Dermis blood vessel endothelial cell (primary cell): Measurements from ENCODE around the gene MRM2. TPM values are rescaled to one million over a fixed set of nuclear protein-coding genes. Genes with fewer than 3 reads are reported as not detected.

Source experiments
- DNase-seq: peaks from one replicate; pipeline ENCODE4 v3.0.0; 2010
- total RNA-seq: library from RNA; depleted of rRNA; stranded (reverse); fragments of >200 nt; gene quantifications from 2 replicates; pipeline ENCODE4 v1.2.3, GENCODE V29; 2014

The MRM2 gene
- total RNA-seq, 1 donor from 2014 or later: 20.1 TPM

DNA sequence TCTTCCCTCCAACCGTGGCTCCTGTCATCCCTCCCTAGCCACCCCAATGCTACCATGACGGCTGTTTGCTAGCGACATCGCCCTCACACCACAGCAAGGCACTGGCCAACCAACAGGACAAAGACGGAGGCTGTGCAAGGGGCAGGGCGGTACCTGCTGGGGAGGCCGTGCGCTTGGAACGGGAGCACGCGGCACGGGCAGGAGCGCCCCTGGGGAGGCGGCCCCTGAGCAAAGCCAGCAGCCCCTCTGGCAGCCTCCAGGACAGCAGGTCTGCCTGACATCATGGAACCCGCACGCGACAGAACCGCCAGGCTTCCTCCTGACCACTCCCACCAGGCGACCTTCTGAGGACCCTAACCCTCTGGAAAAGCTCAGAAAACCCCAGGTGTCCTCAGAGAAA lies 22.0 kb downstream of the MRM2 start:
- no peak for DNase-seq

DNA sequence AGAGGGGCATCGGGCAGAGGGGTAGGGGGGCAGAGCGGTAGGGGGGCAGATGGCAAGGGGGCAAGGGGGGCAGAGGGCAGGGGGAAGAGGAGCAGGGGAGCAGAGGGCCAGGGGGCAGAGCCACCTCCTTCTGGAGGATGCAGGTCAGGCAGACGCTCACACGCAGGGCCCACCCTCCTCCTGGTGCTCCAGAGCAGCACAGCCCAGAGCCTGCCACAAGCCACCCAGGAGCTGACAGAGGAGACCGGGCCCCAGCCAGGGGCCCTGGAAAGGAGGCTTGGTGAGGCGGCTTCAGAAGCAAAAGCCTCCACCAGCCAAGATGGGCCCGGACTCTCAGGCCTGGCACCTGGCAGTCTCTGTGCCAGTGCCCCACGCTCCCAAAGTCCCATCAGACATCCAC lies 22.4 kb downstream of the MRM2 start:
- no peak for DNase-seq

DNA sequence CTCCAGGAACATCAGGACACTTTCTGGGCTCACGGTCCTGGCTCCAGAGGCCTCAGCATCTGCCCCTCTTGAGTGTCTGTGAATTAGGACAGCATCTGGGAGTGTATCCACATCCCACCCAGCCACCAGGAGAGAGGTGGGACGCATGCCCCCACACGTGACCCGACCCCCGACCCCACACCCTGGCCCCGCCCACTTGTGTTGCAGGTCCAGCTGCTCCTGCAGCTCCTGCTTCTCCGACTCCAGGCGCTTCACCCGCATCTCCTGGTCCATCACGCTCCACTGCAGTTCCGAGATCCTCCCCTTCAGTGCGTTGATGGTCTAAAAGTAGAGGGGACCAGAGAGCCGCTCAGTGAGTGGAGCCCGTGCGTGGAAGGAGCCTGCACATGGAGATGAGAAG lies 22.9 kb downstream of the MRM2 start:
- no peak for DNase-seq

DNA sequence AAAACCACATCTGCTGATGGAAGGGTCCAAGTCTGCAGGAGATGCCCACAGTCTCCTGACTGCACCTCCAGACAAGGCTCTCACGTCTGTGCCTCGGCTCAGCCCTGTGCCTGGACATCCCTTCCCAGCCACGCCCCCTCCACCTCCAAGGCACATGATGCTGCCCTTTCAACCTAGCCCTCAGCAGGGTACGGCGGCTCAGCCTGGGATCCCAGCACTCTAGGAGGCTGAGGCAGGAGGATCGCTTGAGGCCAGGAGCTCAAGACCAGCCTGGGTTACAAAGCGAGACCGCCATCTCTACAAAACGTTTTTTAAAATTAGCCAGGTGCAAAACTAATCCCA lies 23.6 kb downstream of the MRM2 start:
- DNase-seq: no peak

DNA sequence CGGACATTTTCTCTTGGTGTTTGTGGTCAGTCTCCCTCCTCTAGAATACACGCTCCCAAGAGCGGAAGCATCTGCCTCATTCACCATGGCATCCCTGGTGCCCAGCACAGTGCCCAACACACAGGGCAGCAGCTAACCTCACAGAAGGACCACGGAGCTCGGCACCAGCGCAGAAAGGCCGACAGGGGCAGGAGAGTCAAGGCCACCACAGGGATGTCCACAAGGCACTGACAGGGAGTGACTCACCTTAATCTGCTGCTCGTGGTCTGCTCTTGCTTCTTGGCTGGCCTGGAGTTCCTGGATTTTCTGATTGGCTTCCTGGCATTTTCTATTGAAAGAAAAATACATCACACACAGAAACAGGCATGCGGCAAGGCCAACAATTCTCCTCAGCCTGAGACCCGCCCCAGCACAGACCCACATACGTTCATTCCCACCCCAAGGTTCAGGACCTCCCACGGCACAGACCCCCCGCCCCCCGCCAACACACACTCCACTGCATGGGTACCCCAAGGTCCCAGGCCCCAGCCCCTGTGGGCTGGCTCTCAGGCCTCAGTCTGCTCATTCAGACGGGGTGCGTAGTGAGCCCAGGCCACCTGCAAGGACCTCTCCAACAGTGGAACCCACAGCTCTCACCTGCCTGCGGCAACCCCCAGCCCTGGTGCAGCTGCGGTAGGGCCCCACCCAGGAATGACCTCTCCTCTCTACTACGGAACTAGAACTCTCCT lies 24.1 kb downstream of the MRM2 start:
- DNase-seq: peak; percentile 35

DNA sequence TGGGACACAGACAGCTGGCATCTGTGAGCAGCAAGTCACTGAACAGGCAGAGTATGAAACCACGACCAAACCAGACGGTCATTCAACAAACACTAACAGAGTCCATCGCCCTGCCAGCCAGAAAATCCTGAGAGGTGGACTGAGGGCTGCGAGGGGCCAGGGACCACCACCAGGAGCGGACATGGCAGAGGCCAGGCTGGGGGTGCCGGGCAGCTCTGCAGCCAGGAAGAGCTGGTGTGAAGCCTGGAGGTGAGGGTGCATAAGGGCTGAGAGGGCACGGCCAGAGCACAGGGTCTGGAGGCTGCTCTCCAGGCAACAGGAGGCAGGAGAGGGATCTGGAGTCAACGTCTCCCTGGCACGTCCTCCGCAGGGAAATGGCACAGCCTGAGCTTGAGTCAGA lies 24.8 kb downstream of the MRM2 start:
- no peak for DNase-seq

DNA sequence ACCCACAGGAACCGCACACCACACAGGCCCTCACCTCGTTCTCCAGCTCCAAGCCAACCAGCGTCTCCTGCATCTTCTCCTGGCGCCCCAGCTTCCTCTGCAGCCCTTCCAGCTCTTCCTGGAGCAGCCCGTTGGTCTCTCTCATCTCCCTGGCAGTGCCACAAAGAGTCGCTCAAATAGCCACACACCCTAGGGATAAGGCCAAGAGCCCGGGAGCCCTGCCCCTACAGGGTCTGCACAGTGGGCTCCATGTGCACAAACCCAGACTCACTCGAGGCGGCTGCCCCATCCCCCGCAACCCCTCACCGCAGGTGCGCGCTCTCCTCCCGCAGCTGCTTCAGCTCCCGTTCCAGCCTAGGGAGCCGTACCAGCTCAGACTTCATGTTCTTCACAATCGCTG lies 26.2 kb downstream of the MRM2 start:
- DNase-seq: no peak

DNA sequence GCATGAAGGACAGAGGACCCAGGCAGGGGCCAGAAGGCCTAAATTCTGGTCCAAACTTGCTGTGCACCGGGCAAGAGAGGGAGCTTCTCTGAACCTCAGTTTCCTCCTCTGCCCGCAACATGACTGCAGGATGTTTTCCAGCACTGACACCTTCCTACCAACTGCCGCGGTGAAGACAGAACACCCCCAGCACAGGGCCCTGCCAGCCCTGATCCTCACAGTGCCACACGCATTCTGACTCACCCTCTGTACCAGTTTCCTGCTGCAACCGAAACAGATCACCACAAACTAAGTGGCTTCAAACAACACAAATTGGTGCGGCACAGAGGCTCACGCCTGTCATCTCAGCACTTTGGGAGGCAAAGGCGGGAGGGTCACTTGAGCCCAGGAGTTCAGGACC lies 27.4 kb downstream of the MRM2 start:
- DNase-seq: no peak

DNA sequence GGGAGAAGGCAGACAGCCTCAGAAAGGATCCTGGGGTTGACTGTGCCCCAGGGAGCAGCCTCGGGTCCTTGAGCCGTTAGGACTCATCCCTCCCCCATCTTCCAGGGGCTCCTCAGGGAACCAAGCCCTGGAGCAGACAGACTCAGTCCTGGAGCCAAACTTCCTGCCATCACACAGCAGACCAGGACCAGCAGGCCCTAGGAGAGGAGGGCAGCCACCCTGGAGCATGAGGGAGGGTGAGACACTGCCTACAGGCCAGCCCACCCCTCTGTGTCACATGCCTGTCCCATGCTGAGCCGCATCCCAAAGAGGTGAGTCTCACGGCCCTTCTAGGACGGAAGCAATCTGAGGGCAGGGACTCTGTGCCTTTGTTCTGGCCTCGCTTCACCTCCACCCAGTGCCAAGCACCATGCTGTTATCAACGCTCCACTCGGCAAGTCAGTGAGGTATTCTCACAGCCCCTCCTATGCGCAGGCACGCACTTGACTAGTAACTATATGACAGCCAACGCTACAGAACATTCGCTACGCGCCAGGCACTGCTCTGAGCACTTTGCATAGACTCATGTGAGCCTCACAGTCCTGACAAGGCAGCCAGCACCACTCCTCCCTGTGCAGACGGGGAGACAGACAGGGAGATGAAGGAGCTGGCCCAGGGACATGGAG lies 28.3 kb downstream of the MRM2 start:
- DNase-seq: no peak

DNA sequence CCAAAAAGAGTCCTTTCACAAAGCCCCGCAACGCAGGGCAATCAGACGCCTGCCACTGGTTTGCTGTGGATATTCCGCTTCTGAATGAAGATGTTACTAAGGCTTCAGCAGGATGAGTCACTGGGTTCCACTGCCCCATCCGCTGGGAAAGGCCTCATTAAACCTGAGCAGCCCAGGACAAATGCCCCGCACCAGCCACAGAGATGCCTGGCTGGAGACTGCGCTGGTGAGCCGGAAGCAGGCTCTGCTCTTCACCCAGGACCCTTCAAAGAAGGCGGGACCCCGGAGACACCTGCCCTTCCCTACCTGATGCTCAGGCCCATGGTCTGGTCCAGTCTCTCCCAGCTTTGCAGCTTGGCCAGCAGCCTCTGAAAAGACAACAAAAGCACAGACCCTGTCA lies 29.1 kb downstream of the MRM2 start:
- no peak for DNase-seq

DNA sequence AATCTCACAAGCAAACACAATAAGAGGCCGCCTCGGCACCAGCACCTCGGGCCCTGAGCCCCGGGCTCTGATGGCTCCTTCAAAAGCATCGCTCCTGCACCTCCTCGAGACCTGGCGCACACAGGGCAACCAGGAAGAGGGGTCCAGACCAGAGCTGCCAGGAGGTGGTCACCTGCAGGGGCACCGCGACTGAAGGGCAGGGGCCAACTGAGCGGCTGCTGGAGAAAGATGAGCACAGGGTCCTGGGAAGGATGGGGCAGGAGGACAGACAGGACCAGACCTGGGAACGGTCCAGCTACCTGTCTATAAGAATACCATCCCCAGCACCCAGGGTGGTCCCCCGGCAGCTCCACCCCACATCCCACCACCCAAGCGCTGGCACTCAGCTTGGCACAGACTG lies 30.1 kb downstream of the MRM2 start:
- no peak for DNase-seq

DNA sequence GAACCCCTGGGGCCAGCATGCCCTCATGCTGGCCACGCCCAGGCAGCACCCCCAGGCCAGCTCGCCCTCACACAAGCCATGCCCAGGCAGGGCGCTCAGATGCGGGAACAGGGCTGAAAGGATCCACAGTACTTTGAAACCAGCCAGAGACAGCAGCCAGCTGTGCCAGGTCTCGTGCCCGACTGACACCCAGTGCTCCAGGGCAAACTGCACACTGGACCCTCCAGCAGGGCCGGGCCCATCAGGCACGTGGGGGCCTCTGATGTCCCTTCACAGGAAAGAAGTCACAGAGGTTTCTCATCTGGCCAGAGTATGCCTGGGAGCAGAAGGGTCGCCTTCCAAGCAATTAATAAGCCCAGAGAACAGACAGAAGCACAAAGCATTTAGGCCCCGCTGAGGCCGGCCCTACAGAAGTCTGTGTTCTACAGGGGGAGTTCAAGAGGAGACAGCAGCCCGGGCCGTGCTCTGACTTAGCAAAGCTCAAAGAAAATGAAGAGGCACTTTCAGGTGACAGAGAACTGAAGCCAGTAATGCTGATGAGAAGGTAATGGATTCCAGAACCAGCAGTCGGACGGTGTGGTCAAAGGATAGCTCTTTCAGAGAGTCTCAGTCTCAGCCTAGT lies 30.6 kb downstream of the MRM2 start:
- no peak for DNase-seq

DNA sequence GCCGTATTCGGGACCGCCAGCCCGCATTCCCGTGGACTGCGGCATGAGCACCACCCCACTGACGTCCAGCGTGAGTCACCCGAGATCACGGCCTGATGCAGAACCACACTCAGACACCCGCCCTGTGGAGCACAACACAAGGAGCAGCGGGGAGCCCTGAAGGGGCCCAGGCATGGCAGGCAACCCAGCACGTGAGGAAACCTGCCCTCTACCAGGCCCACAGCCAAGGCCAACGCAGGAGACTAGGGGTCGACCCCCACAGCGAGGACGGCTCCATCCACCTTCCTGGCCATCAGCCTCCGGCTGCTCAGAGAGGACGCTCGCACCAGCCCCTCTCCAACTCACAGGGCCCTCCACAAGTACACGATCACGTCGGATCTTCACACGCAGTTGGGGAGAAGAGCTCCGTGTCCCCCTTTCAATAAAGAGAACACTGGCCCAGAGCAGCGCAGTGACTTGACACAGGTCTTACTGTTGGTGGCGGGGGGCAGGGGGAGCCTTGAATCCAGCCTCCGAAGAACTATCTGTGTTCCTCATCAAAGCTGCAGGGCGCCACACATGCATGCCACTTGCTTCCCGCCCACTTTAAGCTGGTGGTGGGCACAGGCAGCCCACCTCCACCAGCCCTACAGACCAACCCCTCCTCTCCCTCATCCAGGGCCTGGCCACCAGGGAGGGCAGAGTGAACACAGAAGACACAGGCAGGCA lies 31.3 kb downstream of the MRM2 start:
- DNase-seq: no peak

DNA sequence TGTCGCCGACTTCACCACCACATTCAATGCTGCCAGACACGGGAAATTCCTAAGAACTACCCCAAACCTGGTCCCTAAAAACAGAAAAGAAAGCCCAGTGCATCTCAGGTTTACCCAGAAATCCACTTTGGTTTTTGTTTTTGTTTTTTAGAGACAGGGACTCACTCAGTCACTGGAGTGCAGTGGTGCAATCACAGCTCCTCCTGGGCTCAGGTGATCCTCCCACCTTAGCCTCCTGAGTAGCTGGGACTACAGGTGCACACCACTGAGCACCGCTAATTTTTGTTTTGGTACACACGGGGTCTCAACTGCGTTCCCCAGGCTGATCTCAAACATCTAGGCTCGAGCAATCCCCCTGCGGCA lies 32.1 kb downstream of the MRM2 start:
- DNase-seq: no peak

DNA sequence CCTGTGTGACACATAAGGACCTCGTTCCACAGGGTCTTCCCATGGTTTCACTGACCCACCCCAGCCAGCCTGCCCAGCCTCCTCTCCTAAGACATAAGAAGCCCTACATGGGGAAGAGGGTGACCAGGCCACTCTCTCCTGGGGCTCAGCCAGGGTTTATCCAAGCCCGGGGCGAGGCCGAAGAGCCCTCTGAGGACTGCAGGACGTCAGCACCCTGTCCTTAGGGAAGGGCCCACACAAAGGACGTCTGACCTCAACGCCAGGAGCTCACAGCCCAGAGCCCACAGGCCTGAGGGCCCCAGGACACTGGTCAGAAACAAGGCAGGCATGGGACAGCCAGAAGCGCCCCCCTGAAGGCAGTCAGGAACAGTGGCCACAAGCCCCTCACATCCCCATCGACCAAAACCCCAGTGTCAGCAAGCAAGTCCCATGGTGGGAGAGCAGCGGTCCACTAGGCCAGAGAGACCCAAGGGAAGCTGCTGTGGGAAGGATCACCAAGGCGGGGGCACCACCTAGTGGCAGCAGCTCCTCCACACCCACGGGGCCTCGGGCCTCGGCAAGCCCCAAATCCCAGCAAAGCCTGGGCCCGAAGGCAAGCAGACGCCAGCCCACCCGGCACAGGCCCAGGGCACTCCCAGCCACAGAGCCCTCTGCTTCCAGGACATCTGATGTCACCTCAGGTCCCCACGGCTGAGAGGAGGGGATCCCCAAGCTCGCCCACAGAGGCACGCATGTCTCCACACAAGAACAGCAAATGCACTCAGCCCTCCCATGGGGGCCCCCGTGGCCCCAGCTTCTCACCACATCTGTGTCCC lies 32.7 kb downstream of the MRM2 start:
- DNase-seq: peak; percentile 80

DNA sequence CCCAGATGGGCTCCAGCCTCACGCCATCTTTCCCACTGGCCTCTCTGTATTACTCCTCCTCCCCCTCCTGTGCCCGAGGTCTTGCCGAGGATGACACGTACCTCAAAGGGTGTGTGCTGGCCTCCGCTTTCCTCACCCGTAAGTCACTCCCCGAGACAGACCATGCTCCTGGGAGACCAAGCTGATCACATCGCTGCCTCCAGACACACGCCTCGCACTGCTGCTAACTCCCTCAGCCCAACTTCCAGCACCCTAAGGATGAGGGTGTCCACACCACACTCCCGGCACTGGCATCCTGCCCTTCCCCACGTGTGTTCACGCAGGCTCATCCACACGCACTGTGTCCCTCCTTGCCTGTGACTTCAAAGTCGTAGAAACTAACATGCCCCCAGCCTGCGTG lies 33.3 kb downstream of the MRM2 start:
- no peak for DNase-seq

DNA sequence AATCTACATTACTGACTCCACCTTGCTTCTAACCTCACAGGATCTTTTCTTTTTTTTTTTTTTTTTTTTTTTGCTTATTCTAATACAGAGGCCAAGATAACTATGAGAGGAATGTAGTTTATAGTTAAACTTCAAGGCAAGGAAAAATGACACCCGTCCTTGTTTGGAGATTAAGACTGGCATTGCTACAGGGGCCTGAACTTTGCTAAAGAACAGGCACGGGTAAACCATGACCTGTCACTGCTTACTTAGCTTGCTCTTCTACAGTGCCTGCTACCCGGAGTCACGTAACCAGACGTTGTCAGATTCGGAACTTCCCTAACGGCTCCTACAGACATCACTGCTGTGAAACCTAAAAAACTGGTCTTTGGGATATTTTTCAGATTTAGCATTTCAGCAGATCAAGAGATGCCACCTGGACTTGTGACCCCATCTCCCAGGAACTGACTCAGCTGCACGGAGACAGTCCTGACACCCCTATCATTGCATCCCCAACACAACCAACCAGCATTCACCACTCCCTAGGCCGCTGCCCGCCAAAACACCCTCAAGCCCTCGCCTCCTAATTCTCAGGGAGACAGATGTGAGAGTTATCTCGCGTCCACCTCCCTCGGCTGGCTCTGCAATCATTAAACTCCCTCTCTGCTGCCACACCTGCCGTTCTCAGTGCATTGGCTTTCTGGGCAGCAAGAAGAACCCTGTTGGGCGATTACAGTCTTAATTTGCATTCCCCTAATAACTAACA lies 36.8 kb downstream of the MRM2 start:
- no peak for DNase-seq

DNA sequence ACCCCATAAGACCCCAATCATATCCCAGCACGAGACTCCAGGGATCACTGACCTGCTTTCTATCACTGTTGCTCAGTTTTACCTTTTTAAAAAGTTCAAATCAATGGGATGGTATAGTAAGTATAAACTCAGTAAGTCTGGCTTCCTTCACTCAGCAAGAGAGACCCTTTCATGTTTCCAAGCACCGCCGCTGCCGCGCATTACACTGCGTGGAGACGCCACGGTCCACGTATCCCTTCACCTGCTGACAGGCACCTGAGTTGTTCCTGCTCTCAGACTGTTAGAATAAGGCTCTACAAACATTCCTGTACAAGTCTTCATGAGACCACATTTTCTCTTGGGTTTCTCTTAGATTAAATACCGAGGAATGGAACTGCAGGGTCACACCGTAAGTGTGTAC lies 37.6 kb downstream of the MRM2 start:
- DNase-seq: no peak

DNA sequence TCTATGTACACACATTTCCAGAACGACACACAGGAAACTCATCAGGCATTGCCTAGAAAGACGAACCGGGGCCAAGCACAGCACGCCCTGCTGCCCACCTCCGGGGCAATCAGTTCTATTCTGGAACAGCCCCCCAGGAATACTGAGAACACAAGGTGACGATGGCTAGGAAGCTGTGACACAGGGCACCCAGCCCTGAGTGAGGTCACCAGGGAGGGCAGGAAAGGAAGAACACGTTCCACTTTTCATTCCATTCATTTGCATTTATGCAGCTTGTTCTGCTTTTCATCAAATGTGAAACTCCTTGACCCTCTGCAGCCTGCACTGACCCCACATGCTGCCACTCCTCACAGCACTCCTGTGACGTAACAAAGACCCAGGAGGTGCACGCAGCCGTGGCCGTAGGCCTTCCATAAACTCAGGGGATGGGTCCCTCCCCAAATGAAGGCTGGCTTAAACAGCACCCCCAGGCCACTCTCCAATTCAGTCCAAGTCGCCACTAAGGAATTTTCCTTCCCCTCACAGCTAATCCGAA lies 38.2 kb downstream of the MRM2 start:
- DNase-seq: no peak

DNA sequence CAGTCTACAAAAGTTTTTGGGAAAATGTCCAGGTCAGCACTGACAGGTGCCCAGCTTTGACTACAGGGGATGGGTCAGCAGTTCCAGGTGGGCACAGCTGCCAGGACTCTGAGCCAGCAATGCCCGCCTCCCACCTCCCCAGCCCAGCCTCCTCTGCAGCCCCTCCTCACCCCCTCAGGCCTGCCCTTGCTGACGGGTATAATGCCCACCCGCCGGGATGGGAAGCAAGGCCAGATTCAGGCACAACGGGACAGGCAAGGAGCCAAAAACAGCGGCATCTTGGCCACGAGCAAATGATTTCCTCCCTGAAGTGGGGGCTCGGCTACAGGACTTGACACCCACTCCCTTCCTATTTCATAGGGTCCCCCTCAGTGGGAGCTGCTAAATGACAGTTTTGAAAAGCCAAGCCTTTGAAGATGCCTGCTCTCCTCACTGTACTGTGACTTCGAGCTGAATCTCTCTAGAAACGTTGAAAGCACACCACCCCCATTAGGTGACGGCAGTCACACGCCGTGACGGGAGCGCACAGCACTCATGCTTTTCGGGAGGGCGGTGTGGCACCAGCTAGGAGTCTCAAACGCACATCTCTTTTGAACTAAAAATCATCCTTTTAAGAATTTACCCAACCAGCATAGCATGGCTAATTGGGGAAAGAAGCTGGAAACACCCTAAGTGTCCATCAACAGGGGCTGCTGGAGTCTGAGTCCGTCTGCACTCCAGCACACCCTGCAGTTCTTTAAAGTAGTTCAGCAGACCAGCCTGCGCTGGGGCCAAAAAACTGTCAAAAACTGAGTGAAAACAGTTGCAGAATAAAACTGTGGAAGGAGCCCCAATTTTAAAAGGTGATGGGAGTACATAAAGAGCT lies 38.9 kb downstream of the MRM2 start:
- no peak for DNase-seq

DNA sequence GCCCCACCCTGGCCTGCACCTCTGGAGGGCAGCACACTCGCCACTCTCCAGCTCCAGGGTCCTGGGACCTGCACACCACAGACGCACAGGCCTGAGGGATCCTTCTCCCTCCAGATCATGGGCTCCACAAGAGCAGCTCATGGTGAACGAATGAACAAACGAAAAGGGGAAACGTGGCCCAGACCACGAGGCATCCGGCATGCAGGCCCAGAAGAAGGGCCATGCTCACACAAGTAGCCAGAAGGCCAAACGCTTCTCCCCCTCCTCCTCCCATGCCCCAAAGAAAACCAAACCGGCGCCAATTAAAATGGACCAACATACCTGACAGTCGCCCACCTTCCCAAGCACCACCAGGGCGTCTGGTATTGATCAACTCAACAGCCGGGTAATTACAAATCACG lies 39.6 kb downstream of the MRM2 start:
- no peak for DNase-seq
